Activated T-cell treated with anti-CD3 and anti-CD28 coated beads for 1 hour (primary cell): ENCODE results near the gene IQCB1.
"Not testable (repeated sequence)": the region's sequence is repeated elsewhere in the genome, so short reads cannot be mapped to it uniquely, and the experiment has no call there.

ENCODE experiments used
- DNase-seq: peaks from one replicate; pipeline ENCODE4 v3.0.0-alpha.2; 2020; ENCODE audit warnings: low read depth

IQCB1 gene

GRCh38 chr3:121748680-121749275, 86.1 kb downstream of the IQCB1 start:
- DNase-seq: no peak

- DNase-seq: no peak
These were observed 86.9 kb downstream of the IQCB1 start for GRCh38 chr3:121747976-121748375.

- DNase-seq: not testable (repeated sequence)
These were observed 91.8 kb downstream of the IQCB1 start for GRCh38 chr3:121743106-121743505.

DNA sequence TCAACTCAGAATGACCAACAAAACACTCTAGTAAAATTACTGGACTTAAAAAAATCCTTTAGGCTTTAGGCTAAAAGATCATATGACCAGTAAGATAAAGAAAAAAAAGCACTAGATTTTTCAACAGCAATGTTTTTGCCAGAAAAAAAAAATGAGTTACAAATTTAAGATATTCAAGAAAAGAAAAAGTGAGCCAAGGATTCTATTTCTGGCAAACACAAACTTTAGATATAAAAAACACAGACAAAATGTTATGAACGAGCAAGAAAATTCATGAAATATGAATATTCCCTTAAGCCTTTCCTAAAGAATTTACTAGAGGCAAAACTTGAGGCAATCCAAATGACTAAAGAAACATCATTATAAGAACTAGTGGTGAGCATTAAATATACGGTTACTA, 94.0 kb downstream of the IQCB1 start:
- no peak for DNase-seq

GRCh38 chr3:121739902-121740301, 95.0 kb downstream of the IQCB1 start:
- no peak for DNase-seq

- DNase-seq: no peak
These were observed 97.2 kb downstream of the IQCB1 start for GRCh38 chr3:121737644-121738043.

GRCh38 chr3:121736112-121736511, 98.7 kb downstream of the IQCB1 start:
- DNase-seq: no peak

GRCh38 chr3:121735047-121735696, 99.7 kb downstream of the IQCB1 start:
- no peak for DNase-seq

- no peak for DNase-seq
These were observed 103.7 kb downstream of the IQCB1 start for GRCh38 chr3:121730940-121731687.

DNA sequence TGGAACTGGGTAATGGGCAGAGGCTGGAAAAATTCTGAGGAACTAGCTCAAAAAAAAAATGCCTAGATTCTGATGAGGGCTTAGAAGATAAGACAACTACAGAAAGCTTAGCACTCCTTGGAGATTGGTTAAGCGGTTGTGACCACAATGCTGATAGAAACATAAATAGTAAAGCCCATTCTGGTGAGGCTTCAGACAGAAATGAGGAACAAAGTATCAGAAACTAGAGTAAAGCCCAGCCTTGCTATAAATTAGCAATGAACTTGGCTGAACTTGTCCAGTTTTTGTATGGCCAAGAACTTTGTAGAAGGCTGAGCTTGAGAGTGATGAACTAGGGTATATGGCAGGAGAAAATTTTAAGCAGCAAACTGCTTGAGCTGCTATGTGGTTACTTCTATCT, 110.7 kb downstream of the IQCB1 start:
- no peak for DNase-seq

DNA sequence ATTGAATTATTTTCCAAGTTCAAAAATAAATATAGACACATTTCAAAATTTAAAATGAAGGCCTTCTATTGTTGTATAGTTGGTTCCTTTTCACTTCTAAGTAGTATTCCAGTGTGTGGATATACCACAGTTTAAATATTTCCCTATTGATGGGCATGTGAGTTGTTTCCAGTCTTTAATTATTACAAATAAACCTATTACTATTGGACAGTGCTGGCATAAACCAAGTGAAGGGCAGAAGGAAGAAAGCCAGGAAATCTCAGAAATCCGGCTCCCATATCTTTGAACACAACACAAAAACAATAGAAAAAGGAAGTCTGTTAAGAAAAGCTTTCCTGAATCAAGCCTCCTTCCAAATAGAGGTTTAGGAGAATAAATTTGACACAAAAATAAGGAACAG, 111.4 kb downstream of the IQCB1 start:
- DNase-seq: no peak

GRCh38 chr3:121722411-121722810, 112.4 kb downstream of the IQCB1 start:
- DNase-seq: no peak

DNA sequence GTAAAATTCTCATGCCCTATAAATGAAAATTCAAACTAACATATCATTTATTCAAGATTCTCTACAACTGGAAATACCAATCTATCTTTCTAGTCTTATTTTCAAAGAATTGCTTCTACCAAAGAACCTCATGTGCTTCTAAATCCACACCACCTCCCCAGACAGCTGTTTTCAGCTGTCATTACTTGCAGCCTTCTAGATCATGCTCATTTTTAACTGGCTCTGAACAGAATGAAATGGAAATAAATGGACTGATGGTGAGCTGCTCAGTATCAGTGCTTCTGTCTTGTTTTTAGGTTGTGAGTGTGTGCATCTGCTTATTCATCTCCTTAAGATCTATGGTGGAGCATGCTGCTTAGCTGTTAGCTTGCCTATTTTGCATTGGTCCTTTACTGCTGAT, 114.7 kb downstream of the IQCB1 start:
- DNase-seq: no peak
